Heart left ventricle (tissue), 16 donors: ENCODE measurements around the gene IKZF3. TPM values are rescaled to one million over a fixed set of nuclear protein-coding genes. Genes with fewer than 3 reads are reported as not detected.
"Not testable (repeated sequence)": the region's sequence is repeated elsewhere in the genome, so short reads cannot be mapped to it uniquely, and the experiment has no call there.

Experiments
- ATAC-seq, 4 donors: fragments of 200-7000 bp; cut with Tn5 transposase; one replicate each; pipeline ENCODE4 v1.9.1; 2020 to 2022; ENCODE audit warnings: moderate library complexity in 4 of 4, mild to moderate bottlenecking in 3 of 4, moderate number of reproducible peaks in 1 of 4
- DNase-seq, 5 donors: peaks; one replicate each; pipeline ENCODE4 v3.0.0-alpha.2; 2020
- H3K27ac ChIP-seq, 12 donors: fragments of 200-600 bp; sonication (generic) in 4 of 12; one replicate each; pipeline versions ENCODE4 v1.5.0 to v1.8.0; 2016 to 2022; ENCODE audit warnings: mild to moderate bottlenecking in 2 of 12
- H3K27me3 ChIP-seq, 9 donors: fragments of 200-600 bp; sonication (generic) in 2 of 9; one replicate each; pipeline versions ENCODE4 v1.5.1 to v1.8.0; 2016 to 2022; ENCODE audit warnings: mild to moderate bottlenecking in 3 of 9
- H3K36me3 ChIP-seq, 9 donors: fragments of 200-600 bp; sonication (generic) in 2 of 9; one replicate each; pipeline versions ENCODE4 v1.5.0 to v1.8.0; 2018 to 2022; ENCODE audit warnings: mild to moderate bottlenecking in 2 of 9
- H3K4me1 ChIP-seq, 12 donors: fragments of 200-600 bp; sonication (generic) in 4 of 12; one replicate each; pipeline versions ENCODE4 v1.5.0 to v1.8.0; 2016 to 2022; ENCODE audit warnings: mild to moderate bottlenecking in 3 of 12
- H3K4me3 ChIP-seq, 12 donors: fragments of 200-600 bp; sonication (generic) in 4 of 12; one replicate each; pipeline versions ENCODE4 v1.5.0 to v1.8.0; 2017 to 2022; ENCODE audit warnings: mild to moderate bottlenecking in 9 of 12, moderate library complexity in 4 of 12
- H3K9me3 ChIP-seq, 12 donors: fragments of 200-600 bp; sonication (generic) in 4 of 12; one replicate each; pipeline versions ENCODE4 v1.5.0 to v1.8.0; 2016 to 2022; ENCODE audit warnings: mild to moderate bottlenecking in 1 of 12
- POLR2A ChIP-seq, 2 donors: fragments of 450-650 bp; IDR thresholded peaks; one replicate each; pipeline ENCODE4 v1.6.1; 2017; ENCODE audit warnings: antibody characterized with exemption in 2 of 2, mild to moderate bottlenecking in 2 of 2, moderate library complexity in 2 of 2
- WGBS, 4 donors: extraction: QIAGEN DNeasy Blood & Tissue Kit in 2 of 4; methylation state at CpG; one replicate each; pipeline versions ENCODE4 v1.1.5 to v1.1.7; 2013 to 2018; 5-methylcytosine and 5-hydroxymethylcytosine counted together
- intact Hi-C, 10 donors: fragments of 100-400 bp; cut with DNase I; formaldehyde crosslinking; loops; one replicate each; pipeline versions ENCODE4 v1.11.1 to v1.14.2; 2022
- polyA plus RNA-seq, 2 donors: library from polyadenylated mRNA; stranded (reverse); fragments of 200-250 nt; gene quantifications; one replicate each; pipeline ENCODE4 v1.2.3, GENCODE V29; 2013
- total RNA-seq, 9 donors: library from RNA; depleted of rRNA in 2 of 9; stranded (reverse); fragments of >200 nt in 2 of 9; fragmentation: NEBNext Ultra II Directional in 3 of 9; extraction: Animal tissue kit (Norgen Biotek cat#: 25700) in 3 of 9; gene quantifications; one replicate each; pipeline versions ENCODE4 v1.1.0 to v1.2.4, GENCODE V29; 2016 to 2023
- TF ChIP-seq, protein P1 (sequence below), 12 donors: fragments of 200-600 bp; sonication (generic) in 4 of 12; IDR thresholded peaks; one replicate each; pipeline versions ENCODE4 v1.5.0 to v1.8.0; 2018 to 2022; ENCODE audit warnings: antibody characterized with exemption in 12 of 12, mild to moderate bottlenecking in 5 of 12
- donor health status: ischemic (EF 13 %, LVEDD 7.1; RV severe dilation, severe dysfunction).
- donor health status: healthy with polysubstance abuse.
- donor health status: DM: no; HTN: yes; CAD: no.
- donor health status: DM: no; HTN: no; CAD: no.
- donor health status: ischemic (EF 25% LVEDD 6.9; RV normal size, moderate dysfunction).
- donor health status: ischemic (EF 25% LVEDD 5.7; RV mildly dilated, moderate dysfunction).
- donor health status: healthy.
- donor health status: DM: yes; HTN: yes; CAD: no.
- donor health status: ischemic (EF 35%, LVEDD 5.7; RV mildly dilated, moderate dysfunction).
- donor health status: nonischemic (EF 11% LVEDD 7.7; RV severe dilation, severe dysfunction).
- donor health status: DM: yes; HTN: yes; CAD: no.
- donor health status: PGD.
- donor health status: ischemic (EF 29% LVEDD 5.4; RV normal size, mild dysfunction).
- donor health status: nonischemic (EF 23%, LVEDD 6.1; RV moderate dilation, normal function).

The IKZF3 gene
- total and polyA plus RNA-seq, 11 donors: 0.07 to 6.9 (median 0.21) TPM

DNA sequence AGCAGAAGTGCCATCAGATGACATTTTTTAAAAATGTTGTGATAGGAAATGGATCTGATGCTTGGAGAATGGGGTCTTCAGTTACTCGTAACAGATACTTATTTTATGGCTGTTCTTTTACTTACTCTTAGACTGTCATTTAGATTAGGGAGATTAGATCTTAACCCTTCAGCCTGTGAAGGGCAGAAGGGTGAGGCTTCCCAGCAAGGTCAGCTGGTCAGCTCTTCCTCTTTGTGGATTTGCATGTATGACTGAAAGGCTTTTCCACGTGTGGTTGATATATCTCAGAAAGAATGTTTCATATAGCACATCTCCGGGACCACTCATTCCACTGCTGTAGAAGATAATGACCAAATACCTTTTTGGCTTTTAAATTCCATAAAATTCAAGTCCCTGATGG lies 98.9 kb downstream of the IKZF3 start:
- H3K27me3 ChIP-seq: peaks cover 0 to 29% (median 3%) of the 10 kb centered on the region in 9 donors
- no peak for TF ChIP-seq POLR2A (IDR thresholded peaks at IDR 0.05)
- TF ChIP-seq, protein P1, sequence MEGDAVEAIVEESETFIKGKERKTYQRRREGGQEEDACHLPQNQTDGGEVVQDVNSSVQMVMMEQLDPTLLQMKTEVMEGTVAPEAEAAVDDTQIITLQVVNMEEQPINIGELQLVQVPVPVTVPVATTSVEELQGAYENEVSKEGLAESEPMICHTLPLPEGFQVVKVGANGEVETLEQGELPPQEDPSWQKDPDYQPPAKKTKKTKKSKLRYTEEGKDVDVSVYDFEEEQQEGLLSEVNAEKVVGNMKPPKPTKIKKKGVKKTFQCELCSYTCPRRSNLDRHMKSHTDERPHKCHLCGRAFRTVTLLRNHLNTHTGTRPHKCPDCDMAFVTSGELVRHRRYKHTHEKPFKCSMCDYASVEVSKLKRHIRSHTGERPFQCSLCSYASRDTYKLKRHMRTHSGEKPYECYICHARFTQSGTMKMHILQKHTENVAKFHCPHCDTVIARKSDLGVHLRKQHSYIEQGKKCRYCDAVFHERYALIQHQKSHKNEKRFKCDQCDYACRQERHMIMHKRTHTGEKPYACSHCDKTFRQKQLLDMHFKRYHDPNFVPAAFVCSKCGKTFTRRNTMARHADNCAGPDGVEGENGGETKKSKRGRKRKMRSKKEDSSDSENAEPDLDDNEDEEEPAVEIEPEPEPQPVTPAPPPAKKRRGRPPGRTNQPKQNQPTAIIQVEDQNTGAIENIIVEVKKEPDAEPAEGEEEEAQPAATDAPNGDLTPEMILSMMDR (IDR thresholded peaks at IDR 0.05): no peak
- no peaks in the 10 kb centered on the region for H3K36me3 ChIP-seq
- 49 to 67% (median 51%) methylated on average over 3 of the region's 3 CpGs for WGBS, 4 donors
- H3K4me1 ChIP-seq: peaks cover 0 to 8% (median 0%) of the 10 kb centered on the region in 12 donors
- no peak overlapping the region for H3K4me3 ChIP-seq
- no peak overlapping the region for H3K27ac ChIP-seq
- intact Hi-C loops: no loop called here
- ATAC-seq (no peak), DNase-seq (no peak)
- no peaks in the 10 kb centered on the region for H3K9me3 ChIP-seq

DNA sequence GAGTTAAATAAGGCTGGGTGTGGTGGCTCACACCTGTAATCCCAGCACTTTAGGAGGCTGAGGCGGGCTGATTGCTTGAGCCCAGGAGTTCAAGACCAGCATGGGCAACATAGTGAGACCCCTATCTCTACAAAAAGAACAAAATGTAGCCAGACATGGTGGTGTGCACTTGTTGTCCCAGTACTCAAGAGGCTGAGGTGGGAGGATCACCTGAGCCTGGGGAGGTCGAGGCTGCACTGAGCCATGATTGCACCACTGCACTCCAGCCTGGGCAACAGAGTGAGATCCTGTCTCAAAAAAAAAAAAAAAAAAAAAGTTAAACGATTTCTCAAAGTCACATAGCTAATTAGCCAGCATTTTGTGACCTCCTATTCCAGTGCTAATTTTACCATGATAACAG lies 99.9 kb downstream of the IKZF3 start:
- H3K4me3 ChIP-seq, H3K4me1 ChIP-seq, intact Hi-C loops, H3K9me3 ChIP-seq, ATAC-seq, H3K27ac ChIP-seq, DNase-seq, H3K36me3 ChIP-seq: not testable (repeated sequence)
- peaks cover 0 to 29% (median 3%) of the 10 kb centered on the region in 9 donors for H3K27me3 ChIP-seq
- 63 to 79% (median 71%) methylated on average over 3 of the region's 3 CpGs for WGBS, 4 donors

DNA sequence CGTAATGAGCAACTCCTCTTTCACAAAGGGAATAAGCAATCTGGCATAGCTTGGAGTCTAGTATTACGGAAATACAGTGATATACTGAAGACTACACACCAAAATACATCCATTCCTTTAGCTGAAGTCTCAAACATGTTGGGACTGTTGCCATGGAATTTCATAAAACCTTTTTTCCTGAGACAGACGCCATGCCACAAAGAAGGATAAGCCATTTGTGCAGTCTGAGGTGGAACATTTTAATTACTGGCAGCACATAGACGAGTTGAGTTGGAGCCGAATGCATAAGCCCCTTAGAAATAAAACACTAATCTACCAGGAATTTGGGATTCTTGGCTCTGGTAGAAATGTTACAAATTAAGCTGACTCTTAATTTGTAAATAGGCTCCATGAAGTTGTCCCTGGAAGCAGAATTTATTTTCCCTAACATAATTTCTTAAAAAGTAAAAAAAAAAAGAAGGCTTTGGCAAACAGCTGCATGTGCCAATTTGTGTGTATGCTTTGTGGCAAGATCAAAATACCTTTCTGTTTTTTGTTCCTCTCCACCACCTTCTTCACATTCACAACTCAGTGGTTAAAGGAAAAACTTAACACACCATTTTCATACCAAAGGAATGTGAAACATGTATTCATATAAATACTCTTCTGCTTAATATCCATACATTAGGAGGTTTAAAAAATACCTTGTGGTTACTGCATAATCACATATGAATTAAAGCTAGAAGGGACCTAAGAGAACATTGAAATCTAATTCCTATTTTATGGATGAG lies 100.9 kb downstream of the IKZF3 start:
- Histone ChIP-seq H3K36me3 (no peaks in the 10 kb centered on the region), H3K27me3 (peaks cover 0 to 29% (median 3%) of the 10 kb centered on the region in 9 donors), H3K27ac (no peak overlapping the region), H3K4me1 (peaks cover 0 to 6% (median 0%) of the 10 kb centered on the region in 12 donors), H3K4me3 (no peak overlapping the region), H3K9me3 (no peaks in the 10 kb centered on the region)
- intact Hi-C loops: no loop called here
- DNase-seq: no peak
- WGBS, 4 donors: 74 to 80% (median 77%) methylated on average over 5 of the region's 5 CpGs
- TF ChIP-seq, protein P1 (IDR thresholded peaks at IDR 0.05): no peak
- TF ChIP-seq POLR2A (IDR thresholded peaks at IDR 0.05): no peak
- no peak for ATAC-seq

GRCh38 chr17:39761861-39762496 lies 102.1 kb downstream of the IKZF3 start:
- intact Hi-C loops: no loop called here
- Histone ChIP-seq H3K4me1 (peaks cover 0 to 14% (median 0%) of the 10 kb centered on the region in 12 donors), H3K27me3 (peaks cover 0 to 29% (median 3%) of the 10 kb centered on the region in 9 donors), H3K27ac (no peak overlapping the region), H3K9me3 (no peaks in the 10 kb centered on the region), H3K36me3 (no peaks in the 10 kb centered on the region), H3K4me3 (no peak overlapping the region)
- TF ChIP-seq, protein P1 (IDR thresholded peaks at IDR 0.05): no peak
- TF ChIP-seq POLR2A (IDR thresholded peaks at IDR 0.05): no peak
- DNase-seq (no peak), ATAC-seq (no peak)
- 89 to 93% (median 90%) methylated on average over 10 of the region's 10 CpGs for WGBS, 4 donors
